GM12878 (cell line): ENCODE measurements around the gene ZNF732. TPM values are rescaled to one million over a fixed set of nuclear protein-coding genes. Genes with fewer than 3 reads are reported as not detected.

Experiments
- BACH1 ChIP-seq: fragments of 450-650 bp; IDR thresholded peaks from 2 replicates; pipeline ENCODE4 v1.6.1; 2017; ENCODE audit warnings: mild to moderate bottlenecking, borderline replicate concordance
- EP300 ChIP-seq, 2 experiments: fragments of 150-350 bp in 1 of 2; IDR thresholded peaks; 2 replicates each; pipeline ENCODE4 v1.6.1; 2011 to 2012; ENCODE audit warnings: low read depth in 2 of 2, low read length in 2 of 2, borderline replicate concordance in 1 of 2, improper control_type of control experiment in 1 of 2, inconsistent platforms in 1 of 2; ENCODE audit not compliant: control insufficient read depth in 1 of 2
- NR2C1 ChIP-seq: fragments of 450-650 bp; IDR thresholded peaks from 2 replicates; pipeline ENCODE4 v1.6.1; 2017; ENCODE audit warnings: antibody characterized with exemption, mild to moderate bottlenecking, moderate library complexity
- NR2F1 ChIP-seq: fragments of 450-650 bp; conservative IDR thresholded peaks from 2 replicates; pipeline ENCODE4 v1.6.1; 2017; ENCODE audit warnings: mild to moderate bottlenecking
- PAX5 ChIP-seq: IDR thresholded peaks from 2 replicates; pipeline ENCODE4 v1.6.1; 2011; ENCODE audit warnings: low read depth, low read length, borderline replicate concordance
- PML ChIP-seq: IDR thresholded peaks from 2 replicates; pipeline ENCODE4 v1.6.1; 2012; ENCODE audit warnings: low read length, inconsistent platforms
- STAT3 ChIP-seq: IDR thresholded peaks from 2 replicates; pipeline ENCODE4 v1.6.1; 2011; ENCODE audit warnings: low read depth, low read length, improper control_type of control experiment
- ZNF687 ChIP-seq: fragments of 450-650 bp; IDR thresholded peaks from 2 replicates; pipeline ENCODE4 v1.6.1; 2017; ENCODE audit warnings: mild to moderate bottlenecking, moderate library complexity
- polyA plus RNA-seq, 11 experiments: library from polyadenylated mRNA; depleted of rRNA in 4 of 11; unstranded in 6 of 11; stranded (reverse) in 5 of 11; fragments of >200 nt; fragmentation: Nextera tagmentation in 4 of 11; fragmentation: Illumina TruSeq in 1 of 11; extraction: Ambion mirVana in 4 of 11; extraction: Trizol in 1 of 11; gene quantifications; 1 replicate in 1 of 11; 2 replicates in 10 of 11; pipeline versions ENCODE4 v1.2.1 to v1.2.3, GENCODE V29; 2011 to 2016; ENCODE audit warnings: inconsistent platforms in 2 of 11, missing spikeins in 2 of 11, low read depth in 1 of 11
- total RNA-seq, 4 experiments: library from RNA; depleted of rRNA in 3 of 4; stranded (reverse); fragments of >200 nt in 3 of 4; fragmentation: Illumina TruSeq in 1 of 4; extraction: Trizol in 1 of 4; gene quantifications; 2 replicates each; pipeline versions ENCODE4 v1.2.1 to v1.2.3, GENCODE V29; 2013 to 2021
- TF ChIP-seq, protein P1 (sequence below): fragments of 450-650 bp; conservative IDR thresholded peaks from 2 replicates; pipeline ENCODE4 v1.6.1; 2017; ENCODE audit warnings: mild to moderate bottlenecking, moderate library complexity
- TF ChIP-seq, protein P2 (sequence below): fragments of 450-650 bp; IDR thresholded peaks from 2 replicates; pipeline ENCODE4 v1.6.1; 2016; ENCODE audit warnings: mild to moderate bottlenecking
- TF ChIP-seq, protein P3 (sequence below): IDR thresholded peaks from 2 replicates; pipeline ENCODE4 v1.6.1; 2012; ENCODE audit warnings: improper control_type of control experiment, low read depth, low read length; ENCODE audit not compliant: insufficient replicate concordance
- TF ChIP-seq, protein P4 (sequence below): IDR thresholded peaks from 2 replicates; pipeline ENCODE4 v1.6.1; 2012; ENCODE audit warnings: low read depth, low read length, improper control_type of control experiment

The ZNF732 gene
- total and polyA plus RNA-seq, 10 of the 15 experiments (the other 5 are each of a cell fraction or from before 2014, with no cell fraction given): not detected

DNA sequence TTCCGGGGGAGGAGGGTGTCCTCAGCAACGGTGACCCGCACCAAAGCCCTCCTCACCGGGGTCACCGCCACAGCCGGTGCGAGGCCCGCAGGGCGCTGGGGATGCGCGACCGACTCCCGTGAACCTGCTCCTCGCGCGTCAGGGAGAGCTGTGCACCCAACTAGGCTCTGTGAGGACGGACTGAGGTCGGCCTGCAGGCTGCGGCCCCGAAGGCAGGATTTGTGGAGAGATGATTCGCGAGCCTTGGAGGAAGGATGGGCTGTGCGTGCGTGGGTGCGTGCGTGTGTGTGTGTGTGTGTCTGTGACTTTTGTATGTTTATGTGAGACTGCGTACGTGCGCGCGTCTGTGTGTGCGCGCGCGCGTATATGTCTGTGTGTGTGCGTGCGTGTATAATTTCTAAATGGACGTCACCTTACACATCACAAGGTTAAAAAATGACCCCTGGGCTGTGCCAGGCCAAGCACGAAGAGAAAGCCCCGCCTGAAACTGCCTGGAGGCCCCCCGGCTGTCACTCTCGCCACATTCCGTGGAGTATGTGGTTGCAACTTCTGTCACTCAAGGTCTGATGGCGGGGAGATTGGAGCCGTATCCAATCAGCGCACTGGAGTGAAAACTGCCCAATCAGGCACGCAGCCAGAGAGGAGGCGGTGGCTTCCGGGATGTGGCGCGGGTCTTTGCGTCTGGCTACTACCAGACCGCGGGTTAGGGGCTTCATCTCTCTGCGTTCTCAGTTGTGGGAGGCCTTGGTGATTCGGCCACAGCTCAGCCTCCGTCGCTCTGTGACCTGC is 32.1 kb upstream of the ZNF732 start, which contains the start of gene ZNF141 (continued):
- TF ChIP-seq, protein P1, sequence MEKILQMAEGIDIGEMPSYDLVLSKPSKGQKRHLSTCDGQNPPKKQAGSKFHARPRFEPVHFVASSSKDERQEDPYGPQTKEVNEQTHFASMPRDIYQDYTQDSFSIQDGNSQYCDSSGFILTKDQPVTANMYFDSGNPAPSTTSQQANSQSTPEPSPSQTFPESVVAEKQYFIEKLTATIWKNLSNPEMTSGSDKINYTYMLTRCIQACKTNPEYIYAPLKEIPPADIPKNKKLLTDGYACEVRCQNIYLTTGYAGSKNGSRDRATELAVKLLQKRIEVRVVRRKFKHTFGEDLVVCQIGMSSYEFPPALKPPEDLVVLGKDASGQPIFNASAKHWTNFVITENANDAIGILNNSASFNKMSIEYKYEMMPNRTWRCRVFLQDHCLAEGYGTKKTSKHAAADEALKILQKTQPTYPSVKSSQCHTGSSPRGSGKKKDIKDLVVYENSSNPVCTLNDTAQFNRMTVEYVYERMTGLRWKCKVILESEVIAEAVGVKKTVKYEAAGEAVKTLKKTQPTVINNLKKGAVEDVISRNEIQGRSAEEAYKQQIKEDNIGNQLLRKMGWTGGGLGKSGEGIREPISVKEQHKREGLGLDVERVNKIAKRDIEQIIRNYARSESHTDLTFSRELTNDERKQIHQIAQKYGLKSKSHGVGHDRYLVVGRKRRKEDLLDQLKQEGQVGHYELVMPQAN: peak; percentile 55; the same call in 1 of the 2 replicates
- TF ChIP-seq NR2C1: peak; percentile 85
- peak; percentile 79 for TF ChIP-seq BACH1
- TF ChIP-seq, protein P2, sequence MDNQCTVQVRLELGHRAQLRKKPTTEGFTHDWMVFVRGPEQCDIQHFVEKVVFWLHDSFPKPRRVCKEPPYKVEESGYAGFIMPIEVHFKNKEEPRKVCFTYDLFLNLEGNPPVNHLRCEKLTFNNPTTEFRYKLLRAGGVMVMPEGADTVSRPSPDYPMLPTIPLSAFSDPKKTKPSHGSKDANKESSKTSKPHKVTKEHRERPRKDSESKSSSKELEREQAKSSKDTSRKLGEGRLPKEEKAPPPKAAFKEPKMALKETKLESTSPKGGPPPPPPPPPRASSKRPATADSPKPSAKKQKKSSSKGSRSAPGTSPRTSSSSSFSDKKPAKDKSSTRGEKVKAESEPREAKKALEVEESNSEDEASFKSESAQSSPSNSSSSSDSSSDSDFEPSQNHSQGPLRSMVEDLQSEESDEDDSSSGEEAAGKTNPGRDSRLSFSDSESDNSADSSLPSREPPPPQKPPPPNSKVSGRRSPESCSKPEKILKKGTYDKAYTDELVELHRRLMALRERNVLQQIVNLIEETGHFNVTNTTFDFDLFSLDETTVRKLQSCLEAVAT: peak; percentile 45
- TF ChIP-seq PAX5: 0 out of 2 replicates have a peak, but pooled peaks have one; percentile 8
- peak; percentile 96 for TF ChIP-seq NR2F1
- peak; percentile 56 to 71; a peak in 3 of 4 replicates for TF ChIP-seq EP300 (IDR thresholded peaks at IDR 0.05; ENCODE audit: borderline replicate concordance in 1 of 2, control insufficient read depth in 1 of 2, low read depth in 2 of 2, low read length in 2 of 2)
- 0 out of 2 replicates have a peak, but pooled peaks have one; percentile 40 for TF ChIP-seq STAT3
- peak; percentile 32; the same call in 1 of the 2 replicates for TF ChIP-seq PML
- TF ChIP-seq, protein P3, sequence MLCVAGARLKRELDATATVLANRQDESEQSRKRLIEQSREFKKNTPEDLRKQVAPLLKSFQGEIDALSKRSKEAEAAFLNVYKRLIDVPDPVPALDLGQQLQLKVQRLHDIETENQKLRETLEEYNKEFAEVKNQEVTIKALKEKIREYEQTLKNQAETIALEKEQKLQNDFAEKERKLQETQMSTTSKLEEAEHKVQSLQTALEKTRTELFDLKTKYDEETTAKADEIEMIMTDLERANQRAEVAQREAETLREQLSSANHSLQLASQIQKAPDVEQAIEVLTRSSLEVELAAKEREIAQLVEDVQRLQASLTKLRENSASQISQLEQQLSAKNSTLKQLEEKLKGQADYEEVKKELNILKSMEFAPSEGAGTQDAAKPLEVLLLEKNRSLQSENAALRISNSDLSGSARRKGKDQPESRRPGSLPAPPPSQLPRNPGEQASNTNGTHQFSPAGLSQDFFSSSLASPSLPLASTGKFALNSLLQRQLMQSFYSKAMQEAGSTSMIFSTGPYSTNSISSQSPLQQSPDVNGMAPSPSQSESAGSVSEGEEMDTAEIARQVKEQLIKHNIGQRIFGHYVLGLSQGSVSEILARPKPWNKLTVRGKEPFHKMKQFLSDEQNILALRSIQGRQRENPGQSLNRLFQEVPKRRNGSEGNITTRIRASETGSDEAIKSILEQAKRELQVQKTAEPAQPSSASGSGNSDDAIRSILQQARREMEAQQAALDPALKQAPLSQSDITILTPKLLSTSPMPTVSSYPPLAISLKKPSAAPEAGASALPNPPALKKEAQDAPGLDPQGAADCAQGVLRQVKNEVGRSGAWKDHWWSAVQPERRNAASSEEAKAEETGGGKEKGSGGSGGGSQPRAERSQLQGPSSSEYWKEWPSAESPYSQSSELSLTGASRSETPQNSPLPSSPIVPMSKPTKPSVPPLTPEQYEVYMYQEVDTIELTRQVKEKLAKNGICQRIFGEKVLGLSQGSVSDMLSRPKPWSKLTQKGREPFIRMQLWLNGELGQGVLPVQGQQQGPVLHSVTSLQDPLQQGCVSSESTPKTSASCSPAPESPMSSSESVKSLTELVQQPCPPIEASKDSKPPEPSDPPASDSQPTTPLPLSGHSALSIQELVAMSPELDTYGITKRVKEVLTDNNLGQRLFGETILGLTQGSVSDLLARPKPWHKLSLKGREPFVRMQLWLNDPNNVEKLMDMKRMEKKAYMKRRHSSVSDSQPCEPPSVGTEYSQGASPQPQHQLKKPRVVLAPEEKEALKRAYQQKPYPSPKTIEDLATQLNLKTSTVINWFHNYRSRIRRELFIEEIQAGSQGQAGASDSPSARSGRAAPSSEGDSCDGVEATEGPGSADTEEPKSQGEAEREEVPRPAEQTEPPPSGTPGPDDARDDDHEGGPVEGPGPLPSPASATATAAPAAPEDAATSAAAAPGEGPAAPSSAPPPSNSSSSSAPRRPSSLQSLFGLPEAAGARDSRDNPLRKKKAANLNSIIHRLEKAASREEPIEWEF: no peak
- TF ChIP-seq, protein P4, sequence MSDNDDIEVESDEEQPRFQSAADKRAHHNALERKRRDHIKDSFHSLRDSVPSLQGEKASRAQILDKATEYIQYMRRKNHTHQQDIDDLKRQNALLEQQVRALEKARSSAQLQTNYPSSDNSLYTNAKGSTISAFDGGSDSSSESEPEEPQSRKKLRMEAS: peak; percentile 42; the same call in 1 of the 2 replicates
- TF ChIP-seq ZNF687: peak; percentile 76
